Effector memory CD8-positive, alpha-beta T cell (primary cell): Measurements from ENCODE around the gene IGF2BP3.
A peak's percentile ranks its signal among the peaks of the same experiment; 100 is the strongest.
"Not testable (repeated sequence)": the region's sequence is repeated elsewhere in the genome, so short reads cannot be mapped to it uniquely, and the experiment has no call there.

Source experiments
- ATAC-seq: fragments of 150-1000 bp; cut with Tn5 transposase; replicated peaks from 2 replicates; pipeline ENCODE4 v1.10.0; 2021; ENCODE audit warnings: mild to moderate bottlenecking, moderate library complexity
- DNase-seq, 3 experiments: peaks; one replicate each; pipeline ENCODE4 v3.0.0; 2021
- H3K27ac Mint-ChIP-seq, 2 donors: one replicate each; pipeline ENCODE4 v1.8.0; 2022; ENCODE audit warnings: mild to moderate bottlenecking in 2 of 2, mixed read lengths in 2 of 2, moderate library complexity in 2 of 2
- H3K27me3 Mint-ChIP-seq, 2 donors: one replicate each; pipeline ENCODE4 v1.8.0; 2022; ENCODE audit warnings: mixed read lengths in 2 of 2
- H3K36me3 Mint-ChIP-seq: one replicate; pipeline ENCODE4 v1.8.0; 2022; ENCODE audit warnings: mild to moderate bottlenecking, moderate library complexity, mixed read lengths; ENCODE audit not compliant: insufficient read depth
- H3K4me1 Mint-ChIP-seq, 2 donors: one replicate each; pipeline ENCODE4 v1.8.0; 2022; ENCODE audit warnings: low read depth in 2 of 2, mixed read lengths in 2 of 2
- H3K4me3 Mint-ChIP-seq, 2 donors: one replicate each; pipeline ENCODE4 v1.8.0; 2022; ENCODE audit warnings: mild to moderate bottlenecking in 2 of 2, mixed read lengths in 2 of 2, moderate library complexity in 2 of 2
- H3K9me3 Mint-ChIP-seq, 2 donors: one replicate each; pipeline ENCODE4 v1.8.0; 2022; ENCODE audit warnings: mixed read lengths in 2 of 2

IGF2BP3 gene

GRCh38 chr7:23431702-23432199 lies 38.5 kb downstream of the IGF2BP3 start:
- H3K36me3 Mint-ChIP-seq, result no peaks in the 10 kb centered on the region
- no peak for DNase-seq
- H3K4me1 Mint-ChIP-seq, result no peaks in the 10 kb centered on the region
- no peaks in the 10 kb centered on the region for H3K9me3 Mint-ChIP-seq
- H3K27ac Mint-ChIP-seq, result no peak overlapping the region
- peaks cover 40 to 57% of the 10 kb centered on the region in 2 donors for H3K27me3 Mint-ChIP-seq
- no peak overlapping the region for H3K4me3 Mint-ChIP-seq
- ATAC-seq, result no peak

- Mint-ChIP-seq H3K27me3 (peaks cover 43 to 61% of the 10 kb centered on the region in 2 donors), H3K36me3 (no peaks in the 10 kb centered on the region), H3K9me3 (no peaks in the 10 kb centered on the region), H3K4me1 (no peaks in the 10 kb centered on the region), H3K4me3 (no peak overlapping the region), H3K27ac (no peak overlapping the region)
- ATAC-seq, result no peak
- no peak for DNase-seq
These were observed 39.4 kb downstream of the IGF2BP3 start for GRCh38 chr7:23430893-23431259.

GRCh38 chr7:23426876-23427275 lies 43.4 kb downstream of the IGF2BP3 start:
- Mint-ChIP-seq H3K36me3 (no peaks in the 10 kb centered on the region), H3K27me3 (peaks cover 49 to 58% of the 10 kb centered on the region in 2 donors), H3K4me3 (no peak overlapping the region), H3K9me3 (no peaks in the 10 kb centered on the region), H3K4me1 (no peaks in the 10 kb centered on the region), H3K27ac (no peak overlapping the region)
- ATAC-seq (no peak), DNase-seq (no peak)

- no peaks in the 10 kb centered on the region for H3K36me3 Mint-ChIP-seq
These were observed 47.4 kb downstream of the IGF2BP3 start for GRCh38 chr7:23422909-23423308.

GRCh38 chr7:23422384-23422783 lies 47.9 kb downstream of the IGF2BP3 start:
- ATAC-seq, result no peak
- no peak for DNase-seq
- Mint-ChIP-seq H3K4me3 (no peak overlapping the region), H3K27ac (no peak overlapping the region), H3K36me3 (no peaks in the 10 kb centered on the region), H3K27me3 (peaks cover 24 to 30% of the 10 kb centered on the region in 2 donors), H3K9me3 (no peaks in the 10 kb centered on the region), H3K4me1 (no peaks in the 10 kb centered on the region)

More at GRCh38 chr7:23422909-23423308, 47.4 kb downstream of the IGF2BP3 start:
- H3K27me3 Mint-ChIP-seq, result peaks cover 25 to 30% of the 10 kb centered on the region in 2 donors
- DNase-seq (no peak), ATAC-seq (no peak)
- no peaks in the 10 kb centered on the region for H3K4me1 Mint-ChIP-seq
- H3K27ac Mint-ChIP-seq, result no peak overlapping the region
- H3K4me3 Mint-ChIP-seq, result no peak overlapping the region
- H3K9me3 Mint-ChIP-seq, result no peaks in the 10 kb centered on the region

GRCh38 chr7:23419845-23420244 lies 50.4 kb downstream of the IGF2BP3 start:
- H3K36me3 Mint-ChIP-seq, result no peaks in the 10 kb centered on the region
- H3K4me1 Mint-ChIP-seq, result no peaks in the 10 kb centered on the region
- H3K27ac Mint-ChIP-seq, result peak overlapping the region in 1 of 2 donors; percentile 41
- ATAC-seq (no peak), DNase-seq (no peak)
- no peak overlapping the region for H3K4me3 Mint-ChIP-seq
- no peaks in the 10 kb centered on the region for H3K9me3 Mint-ChIP-seq
- peaks cover 21 to 32% of the 10 kb centered on the region in 2 donors for H3K27me3 Mint-ChIP-seq

- H3K4me1 Mint-ChIP-seq, result no peaks in the 10 kb centered on the region
- no peaks in the 10 kb centered on the region for H3K36me3 Mint-ChIP-seq
- DNase-seq (no peak), ATAC-seq (no peak)
- H3K9me3 Mint-ChIP-seq, result no peaks in the 10 kb centered on the region
- peaks cover 25 to 36% of the 10 kb centered on the region in 2 donors for H3K27me3 Mint-ChIP-seq
- H3K27ac Mint-ChIP-seq, result peak overlapping the region in 1 of 2 donors; percentile 41
- H3K4me3 Mint-ChIP-seq, result no peak overlapping the region
These were observed 51.1 kb downstream of the IGF2BP3 start for GRCh38 chr7:23419160-23419559.

GRCh38 chr7:23418046-23418445 lies 52.2 kb downstream of the IGF2BP3 start:
- Mint-ChIP-seq H3K4me1 (no peaks in the 10 kb centered on the region), H3K4me3 (no peak overlapping the region), H3K36me3 (no peaks in the 10 kb centered on the region), H3K9me3 (no peaks in the 10 kb centered on the region), H3K27me3 (peaks cover 25 to 41% of the 10 kb centered on the region in 2 donors), H3K27ac (no peak overlapping the region)
- DNase-seq (no peak), ATAC-seq (no peak)

- no peak for DNase-seq
- no peak for ATAC-seq
These were observed 55.1 kb downstream of the IGF2BP3 start for GRCh38 chr7:23415198-23415597.

GRCh38 chr7:23410446-23411183 lies 59.7 kb downstream of the IGF2BP3 start:
- peak; percentile 37 for ATAC-seq
- Mint-ChIP-seq H3K27me3 (peaks cover 21 to 26% of the 10 kb centered on the region in 2 donors), H3K4me1 (no peaks in the 10 kb centered on the region), H3K9me3 (no peaks in the 10 kb centered on the region), H3K27ac (no peak overlapping the region), H3K36me3 (no peaks in the 10 kb centered on the region), H3K4me3 (no peak overlapping the region)
- no peak for DNase-seq

More at GRCh38 chr7:23415198-23415597, 55.1 kb downstream of the IGF2BP3 start:
- Mint-ChIP-seq H3K4me3 (no peak overlapping the region), H3K27me3 (peaks cover 23 to 29% of the 10 kb centered on the region in 2 donors), H3K9me3 (no peaks in the 10 kb centered on the region), H3K36me3 (no peaks in the 10 kb centered on the region), H3K4me1 (no peaks in the 10 kb centered on the region), H3K27ac (no peak overlapping the region)

GRCh38 chr7:23406564-23406963 lies 63.7 kb downstream of the IGF2BP3 start:
- DNase-seq, H3K9me3 Mint-ChIP-seq, H3K36me3 Mint-ChIP-seq, H3K4me1 Mint-ChIP-seq, ATAC-seq, H3K27ac Mint-ChIP-seq, H3K4me3 Mint-ChIP-seq: not testable (repeated sequence)
- H3K27me3 Mint-ChIP-seq, result peaks cover 8 to 11% of the 10 kb centered on the region in 2 donors

- Mint-ChIP-seq H3K36me3 (no peaks in the 10 kb centered on the region), H3K9me3 (no peaks in the 10 kb centered on the region), H3K27me3 (peaks cover 12 to 19% of the 10 kb centered on the region in 2 donors), H3K27ac (no peak overlapping the region), H3K4me1 (no peaks in the 10 kb centered on the region), H3K4me3 (no peak overlapping the region)
- DNase-seq (no peak), ATAC-seq (no peak)
These were observed 65.1 kb downstream of the IGF2BP3 start for GRCh38 chr7:23405240-23405618.

GRCh38 chr7:23404546-23405239 lies 65.6 kb downstream of the IGF2BP3 start:
- H3K27ac Mint-ChIP-seq, result no peak overlapping the region
- H3K4me3 Mint-ChIP-seq, result no peak overlapping the region
- no peaks in the 10 kb centered on the region for H3K9me3 Mint-ChIP-seq
- H3K27me3 Mint-ChIP-seq, result peaks cover 17 to 21% of the 10 kb centered on the region in 2 donors
- no peaks in the 10 kb centered on the region for H3K4me1 Mint-ChIP-seq
- no peak for ATAC-seq
- H3K36me3 Mint-ChIP-seq, result no peaks in the 10 kb centered on the region
- no peak for DNase-seq

GRCh38 chr7:23403970-23404369 lies 66.3 kb downstream of the IGF2BP3 start:
- H3K4me1 Mint-ChIP-seq, result no peaks in the 10 kb centered on the region
- ATAC-seq (no peak), DNase-seq (no peak)
- H3K9me3 Mint-ChIP-seq, result no peaks in the 10 kb centered on the region
- H3K4me3 Mint-ChIP-seq, result no peak overlapping the region
- no peak overlapping the region for H3K27ac Mint-ChIP-seq
- peaks cover 19 to 21% of the 10 kb centered on the region in 2 donors for H3K27me3 Mint-ChIP-seq
- H3K36me3 Mint-ChIP-seq, result no peaks in the 10 kb centered on the region
